Measurements from ENCODE around the gene SYT17. TPM values are rescaled to one million over a fixed set of nuclear protein-coding genes. Genes with fewer than 3 reads are reported as not detected.

Gene SYT17
- total RNA-seq, 1 experiment from 2014 or later = 36.6 TPM

DNA sequence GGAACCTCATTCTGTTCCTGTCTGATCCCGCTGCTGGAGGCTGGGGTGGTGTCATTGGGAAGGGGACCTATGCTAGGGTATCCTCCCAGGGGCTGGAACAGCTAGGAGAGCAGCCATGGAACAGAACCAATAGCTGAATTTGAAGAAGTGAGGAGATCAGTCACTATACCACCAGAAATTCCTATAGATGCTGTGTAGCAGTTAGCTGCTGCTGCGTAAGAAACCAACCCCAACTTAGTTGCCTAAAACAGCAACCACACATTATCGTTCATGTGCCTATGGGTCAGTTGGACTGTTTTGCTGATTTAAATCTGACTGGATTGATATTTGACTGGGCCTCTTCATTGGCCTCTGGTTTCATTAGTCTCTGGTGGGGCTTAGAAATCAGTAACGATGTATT, 20.4 kb upstream of the SYT17 start:
- ChIA-PET POLR2A (ENCODE audit: unreplicated experiment) (no interaction called here), CTCF (no interaction called here)
- Histone ChIP-seq H3K4me2 (no peak overlapping the region), H3K79me2 (ENCODE audit: low read depth) (no peaks in the 10 kb centered on the region), H2AFZ (no peak overlapping the region), H3K9me3 (ENCODE audit: insufficient read depth, low read depth) (no peaks in the 10 kb centered on the region), H3K36me3 (ENCODE audit: low read depth) (no peaks in the 10 kb centered on the region), H3F3A (ENCODE audit: insufficient read depth, low read depth) (no peaks in the 10 kb centered on the region), H3K4me3 (no peak overlapping the region), H3K27ac (no peak overlapping the region), H3K9me2 (ENCODE audit: insufficient read depth) (no peaks in the 10 kb centered on the region), H3K27me3 (ENCODE audit: insufficient read depth, low read depth) (no peaks in the 10 kb centered on the region; the same call in 1 of the 2 replicates), H3K4me1 (replicated peaks; ENCODE audit: insufficient read depth) (no peaks in the 10 kb centered on the region), H4K20me1 (ENCODE audit: insufficient read depth) (no peaks in the 10 kb centered on the region)
- no peak for DNase-seq
- no TSS peak for BruUV-seq (replicated peaks)
- intact Hi-C loops (cut with micrococcal nuclease; ENCODE audit: unreplicated experiment) = no loop called here
- no peak for TF ChIP-seq EZH2 (IDR thresholded peaks at IDR 0.05; ENCODE audit: low read depth)
- TF ChIP-seq, protein P1, sequence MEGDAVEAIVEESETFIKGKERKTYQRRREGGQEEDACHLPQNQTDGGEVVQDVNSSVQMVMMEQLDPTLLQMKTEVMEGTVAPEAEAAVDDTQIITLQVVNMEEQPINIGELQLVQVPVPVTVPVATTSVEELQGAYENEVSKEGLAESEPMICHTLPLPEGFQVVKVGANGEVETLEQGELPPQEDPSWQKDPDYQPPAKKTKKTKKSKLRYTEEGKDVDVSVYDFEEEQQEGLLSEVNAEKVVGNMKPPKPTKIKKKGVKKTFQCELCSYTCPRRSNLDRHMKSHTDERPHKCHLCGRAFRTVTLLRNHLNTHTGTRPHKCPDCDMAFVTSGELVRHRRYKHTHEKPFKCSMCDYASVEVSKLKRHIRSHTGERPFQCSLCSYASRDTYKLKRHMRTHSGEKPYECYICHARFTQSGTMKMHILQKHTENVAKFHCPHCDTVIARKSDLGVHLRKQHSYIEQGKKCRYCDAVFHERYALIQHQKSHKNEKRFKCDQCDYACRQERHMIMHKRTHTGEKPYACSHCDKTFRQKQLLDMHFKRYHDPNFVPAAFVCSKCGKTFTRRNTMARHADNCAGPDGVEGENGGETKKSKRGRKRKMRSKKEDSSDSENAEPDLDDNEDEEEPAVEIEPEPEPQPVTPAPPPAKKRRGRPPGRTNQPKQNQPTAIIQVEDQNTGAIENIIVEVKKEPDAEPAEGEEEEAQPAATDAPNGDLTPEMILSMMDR (conservative IDR thresholded peaks at IDR 0.05) = no peak

DNA sequence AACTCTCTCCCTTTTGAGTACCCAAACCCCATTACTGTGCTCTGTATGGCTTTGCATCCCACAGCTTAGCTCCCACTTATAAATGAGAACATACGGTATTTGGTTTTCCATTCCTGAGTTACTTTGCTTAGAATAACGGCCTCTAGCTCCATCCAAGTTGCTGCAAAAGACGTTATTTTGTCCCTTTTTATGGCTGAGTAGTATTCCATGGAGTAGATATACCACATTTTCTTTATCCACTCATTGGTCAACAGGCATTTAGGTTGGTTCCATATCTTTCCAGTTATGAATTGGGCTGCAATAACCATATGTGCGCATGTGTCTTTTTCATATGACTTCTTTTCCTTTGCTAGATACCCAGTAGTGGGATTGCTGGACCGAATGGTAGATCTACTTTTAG, 19.9 kb upstream of the SYT17 start:
- Histone ChIP-seq H3K27ac (no peak overlapping the region), H3K9me3 (ENCODE audit: insufficient read depth, low read depth) (no peaks in the 10 kb centered on the region), H3F3A (ENCODE audit: insufficient read depth, low read depth) (no peaks in the 10 kb centered on the region), H3K4me3 (no peak overlapping the region), H3K27me3 (ENCODE audit: insufficient read depth, low read depth) (no peaks in the 10 kb centered on the region; the same call in 1 of the 2 replicates), H3K36me3 (ENCODE audit: low read depth) (no peaks in the 10 kb centered on the region), H4K20me1 (ENCODE audit: insufficient read depth) (no peaks in the 10 kb centered on the region), H3K79me2 (ENCODE audit: low read depth) (no peaks in the 10 kb centered on the region), H3K4me2 (no peak overlapping the region), H3K9me2 (ENCODE audit: insufficient read depth) (no peaks in the 10 kb centered on the region), H3K4me1 (replicated peaks; ENCODE audit: insufficient read depth) (no peaks in the 10 kb centered on the region), H2AFZ (no peak overlapping the region)
- BruUV-seq (replicated peaks) = no TSS peak
- no peak for DNase-seq
- no peak for TF ChIP-seq EZH2 (IDR thresholded peaks at IDR 0.05; ENCODE audit: low read depth)
- TF ChIP-seq, protein P1 (conservative IDR thresholded peaks at IDR 0.05) = no peak
- ChIA-PET POLR2A (ENCODE audit: unreplicated experiment) (no interaction called here), CTCF (no interaction called here)
- intact Hi-C loops (cut with micrococcal nuclease; ENCODE audit: unreplicated experiment) = no loop called here

DNA sequence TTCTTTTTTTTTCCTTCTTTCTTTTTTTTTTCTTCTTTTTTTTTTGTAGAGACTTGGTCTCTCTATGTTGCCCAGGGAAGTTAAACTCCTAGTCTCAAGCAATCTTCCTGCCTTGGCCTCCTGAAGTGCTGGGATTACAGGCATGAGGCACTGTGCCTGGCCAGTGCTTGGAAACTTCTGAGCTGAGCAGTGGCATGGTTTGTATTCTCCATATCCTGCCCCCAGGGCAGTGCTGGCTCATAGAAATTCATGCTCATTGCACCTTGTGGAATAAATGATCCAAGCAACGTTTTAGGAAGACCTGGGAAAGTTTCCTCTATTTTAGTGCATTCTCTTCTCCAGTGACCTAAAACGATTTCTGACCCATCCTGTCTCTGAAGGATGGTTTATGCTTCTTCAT, 16.7 kb upstream of the SYT17 start:
- intact Hi-C loops (cut with micrococcal nuclease; ENCODE audit: unreplicated experiment) = no loop called here
- Histone ChIP-seq H3K4me3 (no peak overlapping the region), H3K9me3 (ENCODE audit: insufficient read depth, low read depth) (no peaks in the 10 kb centered on the region; the same call in 1 of the 2 replicates), H3K4me1 (replicated peaks; ENCODE audit: insufficient read depth) (no peaks in the 10 kb centered on the region), H3K27ac (no peak overlapping the region), H3F3A (ENCODE audit: insufficient read depth, low read depth) (no peaks in the 10 kb centered on the region), H3K27me3 (ENCODE audit: insufficient read depth, low read depth) (no peaks in the 10 kb centered on the region; the same call in 1 of the 2 replicates), H3K36me3 (ENCODE audit: low read depth) (no peaks in the 10 kb centered on the region), H3K4me2 (no peak overlapping the region), H3K79me2 (ENCODE audit: low read depth) (no peaks in the 10 kb centered on the region), H2AFZ (no peak overlapping the region), H4K20me1 (ENCODE audit: insufficient read depth) (no peaks in the 10 kb centered on the region), H3K9me2 (ENCODE audit: insufficient read depth) (no peaks in the 10 kb centered on the region)
- DNase-seq = no peak
- CTCF ChIA-PET = interaction anchor here (0.7 kb wide), 1 partner anchor 388 kb away, joined by 16 read pairs; no protein-coding TSS in a partner anchor
- TF ChIP-seq, protein P1 (conservative IDR thresholded peaks at IDR 0.05) = no peak
- TF ChIP-seq EZH2 (IDR thresholded peaks at IDR 0.05; ENCODE audit: low read depth) = no peak
- no TSS peak for BruUV-seq (replicated peaks)
- POLR2A ChIA-PET (ENCODE audit: unreplicated experiment) = no interaction called here

All from PC-9 (cell line).